ENCODE results near the gene MYO18B.

Gene MYO18B

GRCh38 chr22:25780673-25781072 lies 38.7 kb downstream of the MYO18B start:
- no peak for DNase-seq

DNA sequence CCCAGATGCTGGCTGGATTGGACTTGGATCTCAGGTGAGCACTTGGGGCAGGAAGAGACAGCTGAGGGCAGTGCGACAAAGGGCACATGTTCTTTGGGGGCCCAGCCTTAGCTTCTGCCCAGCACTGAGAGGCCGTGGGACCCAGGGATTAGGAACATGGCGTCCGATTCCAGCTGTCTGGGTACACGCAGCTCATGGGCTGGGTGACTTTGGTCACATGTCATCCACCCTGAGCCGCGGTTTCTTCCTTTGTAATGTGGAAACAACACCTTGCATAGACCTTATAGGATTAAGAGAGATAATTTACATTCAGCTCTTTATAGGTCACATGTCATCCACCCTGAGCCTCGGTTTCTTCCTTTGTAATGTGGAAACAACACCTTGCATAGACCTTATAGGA lies 39.8 kb downstream of the MYO18B start:
- no peak for DNase-seq

DNA sequence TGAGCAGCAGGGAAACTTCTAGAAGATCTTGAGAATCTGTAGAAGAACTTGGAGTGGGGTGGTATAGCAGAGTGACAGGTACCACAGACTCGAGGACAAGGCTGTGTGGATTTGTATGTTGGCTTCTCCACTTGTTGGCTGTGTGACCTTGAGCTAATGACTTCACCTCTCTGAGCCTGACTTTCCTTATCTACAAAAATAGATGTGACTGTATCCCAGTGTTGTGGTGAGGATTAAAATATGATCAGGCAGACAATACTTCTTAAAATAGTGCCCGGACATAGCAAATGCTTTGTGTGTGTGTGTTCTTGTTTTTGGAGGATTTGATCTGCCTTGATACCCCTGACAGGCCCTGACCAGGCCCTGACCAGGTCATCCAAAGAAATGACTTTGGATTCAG lies 40.8 kb downstream of the MYO18B start:
- no peak for DNase-seq

DNA sequence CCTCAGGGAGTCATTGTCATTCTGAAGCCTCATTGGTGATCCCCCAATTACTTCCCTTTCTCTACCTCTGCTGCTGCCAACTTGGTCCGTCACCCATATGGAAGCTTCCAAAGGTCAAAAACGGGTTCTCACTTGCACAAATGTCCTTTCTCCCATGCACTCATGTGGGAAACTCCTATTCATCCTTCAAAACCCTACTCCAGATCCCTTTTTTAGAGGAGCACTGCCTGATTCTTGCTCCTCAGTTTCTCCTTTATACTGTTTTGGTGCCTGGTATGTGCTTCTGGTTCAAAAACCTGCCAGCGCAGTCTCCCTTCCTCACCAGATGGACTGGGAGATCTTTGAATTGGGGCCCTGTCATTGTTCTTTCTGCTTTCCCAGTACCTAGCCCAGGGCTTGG lies 41.9 kb downstream of the MYO18B start:
- no peak for DNase-seq

GRCh38 chr22:25786165-25786564 lies 44.2 kb downstream of the MYO18B start:
- no peak for DNase-seq

- no peak for DNase-seq
Observed at GRCh38 chr22:25791556-25791955, 49.6 kb downstream of the MYO18B start.

DNA sequence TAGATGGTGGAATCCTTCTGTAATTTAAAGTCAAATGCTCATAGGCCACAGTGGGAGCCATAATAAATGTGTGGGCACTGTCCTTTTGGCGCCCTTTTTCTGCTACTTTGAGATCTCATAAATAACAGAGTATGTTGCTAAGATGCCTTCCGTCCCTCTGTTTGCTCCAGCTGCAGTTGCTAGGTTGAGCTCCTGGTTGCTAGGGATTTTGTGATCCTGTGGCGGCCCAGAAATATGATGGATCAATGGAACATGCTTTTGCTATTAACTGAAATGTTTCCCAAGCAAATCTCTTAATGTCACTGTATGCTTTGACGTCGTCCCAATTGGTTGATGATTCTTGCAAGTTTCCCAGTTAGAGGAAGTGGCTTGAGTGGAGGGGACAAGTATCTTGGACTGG lies 53.5 kb downstream of the MYO18B start:
- DNase-seq: no peak

- DNase-seq: no peak
Observed at GRCh38 chr22:25797498-25798290, 55.7 kb downstream of the MYO18B start.

GRCh38 chr22:25800766-25801165 lies 58.8 kb downstream of the MYO18B start:
- DNase-seq: no peak

DNA sequence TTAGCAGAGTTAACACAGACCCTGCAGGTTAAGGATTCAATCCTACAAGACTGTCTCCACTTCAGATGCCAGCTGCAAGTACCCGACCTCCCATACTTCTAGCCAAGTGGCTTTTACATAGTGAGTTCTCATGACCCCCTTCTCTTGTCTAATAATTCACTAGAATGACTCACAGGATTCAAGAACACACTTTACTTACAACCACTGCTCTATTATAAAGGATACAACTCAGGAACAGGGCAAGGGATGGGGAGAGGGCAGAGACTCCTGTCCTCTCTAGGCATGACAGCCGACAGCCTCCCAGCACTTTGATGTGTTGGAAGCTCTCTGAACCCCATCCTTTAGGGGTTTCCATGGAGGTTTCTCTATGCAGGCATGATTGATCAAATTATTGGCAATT lies 60.0 kb downstream of the MYO18B start:
- DNase-seq: no peak

DNA sequence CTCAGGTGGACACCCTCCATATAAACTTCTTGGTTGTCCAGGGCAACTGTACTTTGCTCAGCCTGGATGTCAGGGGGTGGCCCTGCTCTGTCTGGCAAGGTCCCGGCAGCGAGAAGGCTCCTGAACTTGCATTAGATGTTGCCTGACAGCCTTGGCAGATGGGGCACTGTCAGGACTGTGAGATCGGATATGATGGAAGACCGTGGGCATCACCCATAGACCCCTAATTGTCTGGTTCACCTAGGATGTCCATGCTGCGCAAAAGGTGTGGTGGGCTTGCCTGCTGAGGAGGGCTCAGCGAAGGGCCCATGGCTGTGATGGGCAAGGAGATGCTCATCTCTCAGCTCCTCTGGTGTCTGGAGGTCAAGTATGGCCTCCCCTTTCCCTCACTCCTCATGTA lies 62.7 kb downstream of the MYO18B start:
- no peak for DNase-seq

DNA sequence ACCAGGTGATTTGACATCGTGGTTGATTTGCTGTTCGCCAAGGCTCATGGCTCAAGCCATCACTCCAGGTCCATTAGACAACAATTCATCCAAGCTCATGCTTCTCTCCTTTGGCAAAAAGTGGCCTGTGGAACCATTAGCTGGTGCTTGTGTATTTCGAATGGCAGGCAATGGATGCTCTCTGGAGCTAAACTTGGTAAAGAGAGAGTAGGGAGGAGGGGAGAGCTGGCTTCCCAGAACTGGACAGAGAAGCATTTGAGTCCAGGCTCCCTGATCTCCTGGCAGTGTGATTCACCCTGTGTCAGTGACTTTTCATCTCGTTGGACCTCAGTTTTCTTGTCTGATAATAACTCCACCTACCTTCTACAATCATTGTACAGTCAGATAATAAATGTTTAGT lies 64.6 kb downstream of the MYO18B start:
- DNase-seq: no peak

DNA sequence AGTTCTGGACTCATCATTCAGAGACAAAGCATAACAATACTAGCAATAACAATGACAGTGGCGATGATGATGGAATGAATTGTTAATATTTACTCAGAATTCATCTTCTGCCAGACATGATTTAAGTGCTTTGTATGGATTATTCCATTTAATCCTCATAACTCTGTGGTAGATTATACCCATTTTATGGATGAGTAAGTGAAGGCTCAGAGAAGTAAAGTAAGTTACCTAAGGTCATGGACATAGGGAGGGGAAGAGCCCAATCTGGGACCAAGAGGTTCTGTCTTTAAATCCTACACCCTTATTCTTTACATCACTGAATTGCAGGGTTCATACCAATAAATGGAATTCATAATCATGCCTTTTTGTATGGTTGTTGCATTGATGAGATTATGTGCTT lies 72.7 kb downstream of the MYO18B start:
- no peak for DNase-seq

DNA sequence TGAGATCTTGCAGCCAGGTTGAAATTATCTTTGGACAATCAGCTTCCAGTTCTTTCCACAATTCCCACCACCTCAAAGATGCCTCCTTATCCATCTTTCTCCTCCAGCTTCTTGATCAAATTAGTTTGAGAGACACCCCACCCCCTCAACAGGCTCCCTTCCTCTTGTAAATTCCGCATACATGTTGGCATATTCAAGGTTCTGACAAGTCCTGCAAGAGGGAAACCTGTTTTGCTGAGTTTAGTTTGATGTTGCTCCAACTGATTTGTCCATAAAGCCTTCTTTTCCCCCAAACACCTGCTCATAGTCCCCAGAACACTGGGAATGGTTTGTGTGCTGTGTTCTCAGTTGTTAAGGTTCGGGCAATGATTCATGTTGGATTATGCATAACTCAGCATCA lies 73.6 kb downstream of the MYO18B start:
- no peak for DNase-seq

- no peak for DNase-seq
Observed at GRCh38 chr22:25816522-25817059, 74.6 kb downstream of the MYO18B start.

DNA sequence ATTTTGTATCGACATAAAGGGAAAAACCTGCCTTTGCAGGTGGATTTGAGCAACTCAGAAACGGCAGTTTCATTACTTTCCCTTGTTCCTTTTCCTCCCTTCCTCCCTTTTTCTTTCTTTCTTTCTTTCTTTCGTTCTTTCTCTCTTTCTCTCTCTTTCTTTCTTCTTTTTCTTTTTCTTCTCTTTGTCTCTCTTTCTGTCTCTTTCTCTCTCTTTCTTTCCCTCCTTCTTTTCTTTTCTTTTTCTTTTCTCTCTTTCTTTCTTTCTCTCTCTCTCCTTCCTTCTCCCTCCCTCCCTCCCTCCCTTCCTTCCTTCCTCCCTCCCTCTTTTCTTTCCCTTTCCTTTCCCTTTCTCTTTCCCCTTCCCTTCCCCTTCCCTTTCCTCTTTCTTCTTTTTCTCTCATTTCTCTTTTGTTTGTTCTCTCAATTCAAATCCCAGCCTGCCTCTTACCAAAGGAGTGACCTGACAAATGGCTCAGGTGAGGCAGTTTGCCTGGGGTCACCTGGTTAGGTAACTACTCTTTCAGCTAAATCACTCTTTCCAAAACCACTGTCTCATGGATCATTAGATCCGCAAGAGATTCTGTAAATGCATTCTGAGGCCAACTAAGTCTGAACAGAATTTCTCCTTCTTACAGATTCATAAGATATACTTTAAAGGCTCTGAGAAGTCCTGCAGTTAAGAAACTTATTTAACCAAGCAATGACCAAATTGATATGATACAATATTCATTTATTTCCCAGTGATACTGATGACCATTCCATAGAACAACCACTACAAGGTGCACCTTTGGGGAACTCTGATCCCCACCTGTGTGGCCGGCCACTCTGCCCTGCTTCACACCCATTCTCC lies 75.3 kb downstream of the MYO18B start:
- DNase-seq: no peak

- no peak for DNase-seq
Observed at GRCh38 chr22:25818541-25818940, 76.6 kb downstream of the MYO18B start.

DNA sequence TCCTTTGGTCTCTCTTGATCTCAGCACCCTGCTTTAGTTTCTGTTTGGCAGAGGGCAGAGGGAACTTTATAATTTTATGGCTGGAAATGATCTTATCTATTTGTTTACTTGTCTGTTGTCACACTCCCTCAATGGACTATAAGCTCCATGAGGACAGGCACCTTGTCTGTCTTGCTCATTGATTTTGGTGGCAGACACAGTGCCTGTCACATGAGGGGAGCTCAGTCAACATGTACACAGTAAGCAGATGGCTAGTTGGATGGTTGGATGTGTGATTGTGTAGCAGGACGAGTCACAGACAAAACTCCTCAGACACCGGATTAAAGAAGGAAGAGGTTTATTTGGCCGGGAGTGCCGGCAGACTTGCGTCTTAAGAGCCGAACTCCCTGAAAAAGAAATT lies 80.4 kb downstream of the MYO18B start:
- no peak for DNase-seq

- DNase-seq: no peak
Observed at GRCh38 chr22:25823276-25823675, 81.3 kb downstream of the MYO18B start.

DNA sequence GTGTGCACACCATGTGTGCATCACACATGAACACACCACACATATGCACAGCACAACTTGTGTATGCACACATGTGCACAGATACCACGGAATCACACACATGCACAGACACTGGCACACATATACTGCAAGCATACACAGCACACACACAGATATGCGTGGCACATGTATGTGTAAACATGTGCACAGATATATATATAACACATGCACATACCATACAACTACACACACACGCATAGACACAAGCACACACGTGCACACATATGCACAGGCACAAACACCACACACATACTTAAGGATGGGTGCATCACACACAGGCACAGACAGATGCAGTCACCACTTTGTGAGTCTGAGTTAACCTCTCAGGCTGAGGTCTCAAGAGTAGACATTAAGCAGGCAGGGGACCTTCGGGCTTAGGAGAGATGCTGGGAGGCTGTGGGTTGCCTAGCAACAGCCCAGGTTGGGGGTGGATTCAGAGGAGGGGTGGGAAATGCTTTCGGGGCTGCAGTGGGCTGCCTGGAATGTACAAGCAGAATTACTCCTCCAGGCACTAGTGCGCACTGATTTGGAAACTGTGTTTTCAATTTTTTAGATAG lies 82.9 kb downstream of the MYO18B start:
- DNase-seq: no peak

DNA sequence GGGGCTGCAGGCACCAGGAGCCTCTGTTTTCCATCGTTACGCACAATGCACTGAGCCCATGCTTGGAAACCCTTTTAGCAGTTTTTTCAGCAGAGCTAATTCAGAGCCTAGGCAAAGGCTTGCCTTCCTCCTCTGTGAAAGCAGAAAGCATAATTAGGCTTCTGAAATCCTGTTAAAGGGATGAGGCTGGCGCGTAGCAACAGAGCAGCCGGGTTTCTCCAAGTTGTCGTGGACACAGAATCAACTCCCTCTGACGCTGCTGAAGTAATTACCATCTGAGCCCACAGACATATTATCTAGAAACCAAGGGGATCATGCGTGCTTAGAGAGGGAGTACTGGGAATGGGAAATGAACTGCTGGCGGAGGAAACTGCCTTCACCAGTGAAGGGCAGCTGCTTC lies 85.4 kb downstream of the MYO18B start:
- no peak for DNase-seq

DNA sequence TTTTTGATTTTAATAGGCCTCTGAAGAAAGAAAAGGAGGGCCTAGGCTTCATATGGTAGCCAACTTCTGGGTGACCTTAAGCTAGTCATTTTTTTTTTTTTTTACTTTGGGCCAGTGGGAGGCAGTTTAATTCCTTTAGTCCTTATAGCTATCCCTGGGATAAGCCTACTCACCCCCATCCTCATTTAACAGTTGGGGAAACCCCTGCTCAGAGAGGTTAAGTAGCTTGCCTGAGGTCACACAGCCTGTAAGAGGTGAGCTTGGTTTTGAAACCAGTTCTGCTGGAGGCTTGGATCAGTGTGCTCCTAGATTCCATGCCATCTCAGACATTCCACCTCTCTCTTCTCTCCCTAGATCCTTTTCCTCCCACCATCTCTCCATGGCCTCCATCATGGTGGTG lies 86.4 kb downstream of the MYO18B start:
- no peak for DNase-seq

DNA sequence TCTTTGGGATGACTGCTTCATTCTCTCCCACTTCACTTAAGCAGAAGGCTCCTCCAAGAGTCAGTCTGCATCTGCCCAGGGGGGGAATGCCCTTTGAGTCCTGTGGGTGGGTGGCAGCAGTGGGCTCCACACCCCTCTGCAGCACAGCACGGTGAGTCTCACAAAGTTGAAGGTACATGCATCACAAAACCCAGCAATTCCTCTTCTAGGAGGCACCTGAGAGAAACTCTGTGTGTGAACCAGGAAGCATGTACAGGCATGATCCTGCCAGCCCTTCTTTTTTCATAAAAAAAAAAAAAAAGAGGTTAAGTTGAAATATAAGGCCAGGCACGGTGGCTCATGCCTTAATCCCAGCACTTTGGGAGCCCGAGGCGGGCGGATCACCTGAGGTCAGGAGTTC lies 87.2 kb downstream of the MYO18B start:
- no peak for DNase-seq

Data from activated T-cell treated with anti-CD3 and anti-CD28 coated beads for 4 hours (primary cell).